ENCODE data around the gene TENM4. TPM values are rescaled to one million over a fixed set of nuclear protein-coding genes. Genes with fewer than 3 reads are reported as not detected.

The TENM4 gene
- total RNA-seq, 2 experiments from 2014 or later: not detected

GRCh38 chr11:79340535-79340934 is 100.3 kb downstream of the TENM4 start:
- no peak overlapping the region for H3K27ac Mint-ChIP-seq
- H3K9me3 Mint-ChIP-seq: no peaks in the 10 kb centered on the region
- no peak for DNase-seq
- no peaks in the 10 kb centered on the region for H3K4me1 Mint-ChIP-seq
- H3K36me3 Mint-ChIP-seq: no peaks in the 10 kb centered on the region
- no peak overlapping the region for H3K4me3 Mint-ChIP-seq
- H3K27me3 Mint-ChIP-seq: peaks cover 4% of the 10 kb centered on the region

- H3K36me3 Mint-ChIP-seq: no peaks in the 10 kb centered on the region
Observed at GRCh38 chr11:79336797-79337517, 103.9 kb downstream of the TENM4 start.

GRCh38 chr11:79335681-79336080 is 105.1 kb downstream of the TENM4 start:
- no peaks in the 10 kb centered on the region for H3K4me1 Mint-ChIP-seq
- H3K9me3 Mint-ChIP-seq: no peaks in the 10 kb centered on the region
- no peak overlapping the region for H3K27ac Mint-ChIP-seq
- no peak for DNase-seq
- no peaks in the 10 kb centered on the region for H3K36me3 Mint-ChIP-seq
- H3K4me3 Mint-ChIP-seq: no peak overlapping the region
- H3K27me3 Mint-ChIP-seq: no peaks in the 10 kb centered on the region

More at GRCh38 chr11:79336797-79337517, 103.9 kb downstream of the TENM4 start:
- no peak overlapping the region for H3K27ac Mint-ChIP-seq
- no peaks in the 10 kb centered on the region for H3K4me1 Mint-ChIP-seq
- no peak for DNase-seq
- H3K4me3 Mint-ChIP-seq: no peak overlapping the region
- peaks cover under 1% of the 10 kb centered on the region for H3K27me3 Mint-ChIP-seq
- no peaks in the 10 kb centered on the region for H3K9me3 Mint-ChIP-seq

GRCh38 chr11:79333355-79333754 is 107.5 kb downstream of the TENM4 start:
- Mint-ChIP-seq H3K4me1 (no peaks in the 10 kb centered on the region), H3K27me3 (no peaks in the 10 kb centered on the region), H3K36me3 (no peaks in the 10 kb centered on the region), H3K27ac (no peak overlapping the region), H3K4me3 (no peak overlapping the region), H3K9me3 (no peaks in the 10 kb centered on the region)
- DNase-seq: no peak

- Mint-ChIP-seq H3K27me3 (no peaks in the 10 kb centered on the region), H3K4me3 (no peak overlapping the region), H3K4me1 (no peaks in the 10 kb centered on the region), H3K9me3 (no peaks in the 10 kb centered on the region), H3K27ac (no peak overlapping the region), H3K36me3 (no peaks in the 10 kb centered on the region)
- no peak for DNase-seq
Observed at GRCh38 chr11:79332017-79332416, 108.8 kb downstream of the TENM4 start.

- no peak for DNase-seq
- H3K4me3 Mint-ChIP-seq: no peak overlapping the region
- no peaks in the 10 kb centered on the region for H3K4me1 Mint-ChIP-seq
Observed at GRCh38 chr11:79331203-79331901, 109.5 kb downstream of the TENM4 start.

GRCh38 chr11:79330651-79331050 is 110.2 kb downstream of the TENM4 start:
- DNase-seq: no peak
- Mint-ChIP-seq H3K27me3 (no peaks in the 10 kb centered on the region), H3K4me1 (no peaks in the 10 kb centered on the region), H3K36me3 (no peaks in the 10 kb centered on the region), H3K4me3 (no peak overlapping the region), H3K9me3 (no peaks in the 10 kb centered on the region), H3K27ac (no peak overlapping the region)

More at GRCh38 chr11:79331203-79331901, 109.5 kb downstream of the TENM4 start:
- Mint-ChIP-seq H3K27ac (no peak overlapping the region), H3K27me3 (no peaks in the 10 kb centered on the region), H3K9me3 (no peaks in the 10 kb centered on the region), H3K36me3 (no peaks in the 10 kb centered on the region)

GRCh38 chr11:79329561-79329960 is 111.3 kb downstream of the TENM4 start:
- Mint-ChIP-seq H3K4me1 (no peaks in the 10 kb centered on the region), H3K9me3 (no peaks in the 10 kb centered on the region), H3K27me3 (no peaks in the 10 kb centered on the region), H3K4me3 (no peak overlapping the region), H3K27ac (no peak overlapping the region), H3K36me3 (no peaks in the 10 kb centered on the region)
- no peak for DNase-seq

GRCh38 chr11:79328402-79328801 is 112.4 kb downstream of the TENM4 start:
- Mint-ChIP-seq H3K27me3 (no peaks in the 10 kb centered on the region), H3K4me1 (no peaks in the 10 kb centered on the region), H3K36me3 (no peaks in the 10 kb centered on the region), H3K4me3 (no peak overlapping the region), H3K27ac (no peak overlapping the region), H3K9me3 (no peaks in the 10 kb centered on the region)
- DNase-seq: no peak

- no peaks in the 10 kb centered on the region for H3K36me3 Mint-ChIP-seq
- no peaks in the 10 kb centered on the region for H3K27me3 Mint-ChIP-seq
- DNase-seq: no peak
- no peak overlapping the region for H3K4me3 Mint-ChIP-seq
- H3K4me1 Mint-ChIP-seq: no peaks in the 10 kb centered on the region
- H3K27ac Mint-ChIP-seq: no peak overlapping the region
- H3K9me3 Mint-ChIP-seq: no peaks in the 10 kb centered on the region
Observed at GRCh38 chr11:79325851-79326250, 115.0 kb downstream of the TENM4 start.

GRCh38 chr11:79321263-79321662 is 119.6 kb downstream of the TENM4 start:
- Mint-ChIP-seq H3K36me3 (no peaks in the 10 kb centered on the region), H3K27ac (no peak overlapping the region), H3K27me3 (no peaks in the 10 kb centered on the region), H3K9me3 (no peaks in the 10 kb centered on the region), H3K4me1 (no peaks in the 10 kb centered on the region), H3K4me3 (no peak overlapping the region)
- DNase-seq: no peak

GRCh38 chr11:79314906-79315689 is 125.7 kb downstream of the TENM4 start:
- H3K27me3 Mint-ChIP-seq: no peaks in the 10 kb centered on the region
- no peak overlapping the region for H3K4me3 Mint-ChIP-seq
- DNase-seq: no peak
- H3K27ac Mint-ChIP-seq: no peak overlapping the region
- no peaks in the 10 kb centered on the region for H3K4me1 Mint-ChIP-seq
- no peaks in the 10 kb centered on the region for H3K36me3 Mint-ChIP-seq
- H3K9me3 Mint-ChIP-seq: no peaks in the 10 kb centered on the region

- no peaks in the 10 kb centered on the region for H3K27me3 Mint-ChIP-seq
- H3K27ac Mint-ChIP-seq: no peak overlapping the region
- DNase-seq: no peak
- H3K4me1 Mint-ChIP-seq: no peaks in the 10 kb centered on the region
- H3K9me3 Mint-ChIP-seq: no peaks in the 10 kb centered on the region
- no peak overlapping the region for H3K4me3 Mint-ChIP-seq
- no peaks in the 10 kb centered on the region for H3K36me3 Mint-ChIP-seq
Observed at GRCh38 chr11:79313530-79313913, 127.3 kb downstream of the TENM4 start.

GRCh38 chr11:79312617-79313529 is 128.0 kb downstream of the TENM4 start:
- no peaks in the 10 kb centered on the region for H3K4me1 Mint-ChIP-seq
- H3K27me3 Mint-ChIP-seq: no peaks in the 10 kb centered on the region
- no peak overlapping the region for H3K4me3 Mint-ChIP-seq
- H3K9me3 Mint-ChIP-seq: no peaks in the 10 kb centered on the region
- H3K36me3 Mint-ChIP-seq: no peaks in the 10 kb centered on the region
- no peak for DNase-seq
- H3K27ac Mint-ChIP-seq: no peak overlapping the region

All from activated naive CD8-positive, alpha-beta T cell treated with anti-CD3 and anti-CD28 coated beads for 36 hours (primary cell).